HFFc6 (cell line): Measurements from ENCODE around the gene SERTM2. TPM values are rescaled to one million over a fixed set of nuclear protein-coding genes. Genes with fewer than 3 reads are reported as not detected.

Source experiments
- DNase-seq: peaks from one replicate; pipeline ENCODE4 v3.0.0-alpha.2; 2018
- H3K27ac Mint-ChIP-seq: 2 replicates; pipeline ENCODE4 v1.8.0; 2020; ENCODE audit warnings: mild to moderate bottlenecking, mixed read lengths
- H3K27me3 Mint-ChIP-seq: 2 replicates; pipeline ENCODE4 v1.8.0; 2021; ENCODE audit warnings: mild to moderate bottlenecking, moderate library complexity, mixed read lengths; ENCODE audit not compliant: insufficient read depth
- H3K36me3 Mint-ChIP-seq: 2 replicates; pipeline ENCODE4 v1.8.0; 2021; ENCODE audit warnings: low read depth, mixed read lengths
- H3K4me1 Mint-ChIP-seq: 2 replicates; pipeline ENCODE4 v1.8.0; 2020; ENCODE audit warnings: low read depth, mixed read lengths
- H3K4me3 Mint-ChIP-seq: 2 replicates; pipeline ENCODE4 v1.8.0; 2020; ENCODE audit warnings: mild to moderate bottlenecking, moderate library complexity, mixed read lengths
- H3K9me3 Mint-ChIP-seq: 2 replicates; pipeline ENCODE4 v1.8.0; 2020; ENCODE audit warnings: mild to moderate bottlenecking, mixed read lengths
- total RNA-seq, 6 experiments: library from RNA; stranded (reverse); fragmentation: NEBNext Ultra II Directional; extraction: Animal tissue kit (Norgen Biotek cat#: 25700); gene quantifications; 2 replicates in 1 of 6; 3 replicates in 5 of 6; pipeline ENCODE4 v1.2.3, GENCODE V29; 2021
- TF ChIP-seq, protein P1 (sequence below): fragments of 200-600 bp; sonication (generic); IDR thresholded peaks from 2 replicates; pipeline ENCODE4 v1.5.0; 2021; ENCODE audit warnings: antibody characterized with exemption, mild to moderate bottlenecking

Gene SERTM2
- total RNA-seq, 6 experiments from 2014 or later: not detected

DNA sequence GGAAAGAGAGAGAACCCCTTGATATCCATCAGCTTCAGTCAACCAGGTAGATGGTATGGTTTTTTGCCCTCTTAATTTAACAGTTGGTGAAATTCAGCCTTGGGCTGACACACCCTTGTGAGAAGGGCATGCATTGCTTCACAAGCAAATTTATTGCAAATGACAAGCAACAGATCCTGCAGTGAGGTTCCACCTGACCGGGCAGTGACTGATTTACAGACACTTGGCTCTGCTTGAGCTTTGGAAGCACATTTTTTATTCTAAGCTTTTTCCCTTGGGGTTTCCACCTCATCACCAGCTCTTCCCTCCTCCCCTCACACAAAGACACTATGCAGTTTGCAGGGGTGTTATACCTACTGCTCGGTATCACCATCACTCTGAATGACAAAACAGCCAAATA lies 28.3 kb upstream of the SERTM2 start:
- Mint-ChIP-seq H3K9me3 (peaks cover 18% of the 10 kb centered on the region), H3K27ac (no peak overlapping the region), H3K4me1 (no peaks in the 10 kb centered on the region), H3K27me3 (no peaks in the 10 kb centered on the region; the same call in 1 of the 2 replicates), H3K4me3 (no peak overlapping the region), H3K36me3 (no peaks in the 10 kb centered on the region)
- DNase-seq: no peak
- TF ChIP-seq, protein P1, sequence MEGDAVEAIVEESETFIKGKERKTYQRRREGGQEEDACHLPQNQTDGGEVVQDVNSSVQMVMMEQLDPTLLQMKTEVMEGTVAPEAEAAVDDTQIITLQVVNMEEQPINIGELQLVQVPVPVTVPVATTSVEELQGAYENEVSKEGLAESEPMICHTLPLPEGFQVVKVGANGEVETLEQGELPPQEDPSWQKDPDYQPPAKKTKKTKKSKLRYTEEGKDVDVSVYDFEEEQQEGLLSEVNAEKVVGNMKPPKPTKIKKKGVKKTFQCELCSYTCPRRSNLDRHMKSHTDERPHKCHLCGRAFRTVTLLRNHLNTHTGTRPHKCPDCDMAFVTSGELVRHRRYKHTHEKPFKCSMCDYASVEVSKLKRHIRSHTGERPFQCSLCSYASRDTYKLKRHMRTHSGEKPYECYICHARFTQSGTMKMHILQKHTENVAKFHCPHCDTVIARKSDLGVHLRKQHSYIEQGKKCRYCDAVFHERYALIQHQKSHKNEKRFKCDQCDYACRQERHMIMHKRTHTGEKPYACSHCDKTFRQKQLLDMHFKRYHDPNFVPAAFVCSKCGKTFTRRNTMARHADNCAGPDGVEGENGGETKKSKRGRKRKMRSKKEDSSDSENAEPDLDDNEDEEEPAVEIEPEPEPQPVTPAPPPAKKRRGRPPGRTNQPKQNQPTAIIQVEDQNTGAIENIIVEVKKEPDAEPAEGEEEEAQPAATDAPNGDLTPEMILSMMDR: no peak

DNA sequence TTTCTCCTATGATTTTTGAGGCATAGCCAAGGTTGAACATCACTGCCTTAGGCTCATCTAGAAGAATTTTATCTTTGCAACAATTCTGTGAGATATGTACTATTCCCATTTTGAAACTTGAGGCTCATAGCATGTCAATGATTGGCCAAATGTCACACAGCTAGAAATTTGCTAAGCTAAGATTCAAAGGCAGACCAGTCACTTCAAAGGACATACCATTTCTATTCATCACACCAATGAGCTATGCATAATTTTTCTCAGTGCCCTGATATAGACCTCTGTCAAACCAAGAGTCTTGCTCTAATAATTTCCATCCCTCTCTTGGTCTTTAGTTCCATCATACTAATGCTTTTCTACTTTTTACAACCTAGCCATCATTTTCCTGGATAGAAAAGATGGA lies 27.6 kb upstream of the SERTM2 start:
- Mint-ChIP-seq H3K27ac (no peak overlapping the region), H3K27me3 (no peaks in the 10 kb centered on the region; the same call in 1 of the 2 replicates), H3K9me3 (peaks cover 22% of the 10 kb centered on the region), H3K4me1 (no peaks in the 10 kb centered on the region), H3K4me3 (no peak overlapping the region), H3K36me3 (no peaks in the 10 kb centered on the region)
- TF ChIP-seq, protein P1: no peak
- no peak for DNase-seq

DNA sequence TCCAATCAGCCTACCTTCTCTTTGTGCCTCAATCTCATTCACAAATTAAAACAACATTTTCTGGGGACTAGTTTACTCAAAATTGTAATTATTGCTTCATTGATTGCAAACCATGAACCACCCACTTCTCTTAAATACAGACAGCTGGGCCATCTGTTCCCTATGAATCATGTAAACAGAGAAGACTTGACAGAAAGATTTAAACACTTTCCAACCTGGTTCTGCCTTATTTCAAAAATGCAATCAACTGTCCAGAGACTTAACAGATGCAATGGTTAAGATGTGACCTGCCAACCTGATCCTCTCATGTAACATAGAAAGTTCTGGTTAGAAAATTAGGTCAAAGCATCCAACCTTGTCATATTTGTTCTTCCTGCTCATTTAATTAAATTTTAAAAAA lies 20.8 kb upstream of the SERTM2 start:
- no peaks in the 10 kb centered on the region for H3K4me1 Mint-ChIP-seq
- H3K27me3 Mint-ChIP-seq: no peaks in the 10 kb centered on the region
- DNase-seq: no peak
- TF ChIP-seq, protein P1: no peak
- H3K9me3 Mint-ChIP-seq: peaks cover 19% of the 10 kb centered on the region
- H3K27ac Mint-ChIP-seq: no peak overlapping the region
- no peak overlapping the region for H3K4me3 Mint-ChIP-seq
- no peaks in the 10 kb centered on the region for H3K36me3 Mint-ChIP-seq

DNA sequence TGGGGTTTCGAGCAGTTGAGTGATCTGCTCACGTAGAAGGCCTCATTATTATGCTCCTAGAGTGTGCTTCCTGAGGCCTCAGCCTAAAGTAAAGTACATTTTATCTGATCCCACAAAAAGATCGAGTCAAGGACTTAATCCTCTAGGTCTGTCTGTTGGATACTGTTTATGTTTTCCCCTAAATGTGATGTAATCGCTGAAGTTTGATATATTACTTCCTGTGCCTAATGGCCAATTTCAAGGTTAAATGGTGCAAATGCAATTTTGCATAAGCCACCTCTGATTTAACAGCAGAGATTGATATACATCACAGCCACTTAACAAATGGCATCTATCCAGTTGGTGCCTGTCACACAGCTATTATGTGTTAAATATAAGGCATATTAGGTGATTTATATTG lies 19.4 kb upstream of the SERTM2 start:
- Mint-ChIP-seq H3K4me3 (no peak overlapping the region), H3K4me1 (no peaks in the 10 kb centered on the region), H3K36me3 (no peaks in the 10 kb centered on the region), H3K27me3 (no peaks in the 10 kb centered on the region), H3K27ac (no peak overlapping the region), H3K9me3 (peaks cover 15% of the 10 kb centered on the region)
- TF ChIP-seq, protein P1: no peak
- no peak for DNase-seq

DNA sequence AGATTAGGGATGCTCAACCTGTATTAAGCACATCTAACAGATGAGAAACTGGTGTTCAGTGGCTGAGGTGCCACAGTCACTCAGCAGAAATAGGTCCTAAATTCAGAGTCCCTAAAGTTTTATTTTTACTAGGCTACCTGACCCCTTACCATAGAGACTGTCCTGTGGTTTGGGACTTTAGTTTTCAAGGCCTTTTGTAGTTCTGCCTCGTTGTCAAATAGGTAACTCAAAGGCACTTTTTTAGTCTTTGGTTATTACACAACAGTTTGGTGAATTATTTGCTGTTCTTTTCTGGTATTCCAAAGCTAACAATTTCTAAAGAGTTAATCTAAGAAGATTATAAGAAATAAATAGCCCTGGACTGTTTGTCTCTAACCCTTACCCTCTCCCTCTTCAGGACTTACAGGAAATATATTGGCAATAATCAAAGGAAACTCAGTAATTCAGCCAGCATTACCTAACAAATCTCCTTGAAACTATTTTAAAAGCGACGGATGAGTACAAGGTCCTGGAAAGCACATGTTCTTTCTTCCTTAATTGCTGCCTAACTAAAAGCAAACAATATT lies 12.8 kb upstream of the SERTM2 start:
- no peak overlapping the region for H3K27ac Mint-ChIP-seq
- H3K4me1 Mint-ChIP-seq: no peaks in the 10 kb centered on the region
- no peak overlapping the region for H3K4me3 Mint-ChIP-seq
- TF ChIP-seq, protein P1: no peak
- H3K27me3 Mint-ChIP-seq: no peaks in the 10 kb centered on the region
- H3K36me3 Mint-ChIP-seq: no peaks in the 10 kb centered on the region
- DNase-seq: no peak
- 0 out of 2 replicates have a peak, but pooled peaks cover 4% of the 10 kb centered on the region for H3K9me3 Mint-ChIP-seq
